ENCODE measurements around the gene DOK7. TPM values are rescaled to one million over a fixed set of nuclear protein-coding genes. Genes with fewer than 3 reads are reported as not detected.

The DOK7 gene
- total RNA-seq, 1 donor = not detected

- H3K4me3 ChIP-seq (ENCODE audit: low read depth, low read length) = no peak overlapping the region
- no peak for DNase-seq (ENCODE audit: low read depth)
- TF ChIP-seq CTCF (IDR thresholded peaks at IDR 0.05; ENCODE audit: insufficient read depth, low read depth, low read length) = no peak
These were observed 11.1 kb downstream of the DOK7 start for GRCh38 chr4:3473996-3474765.

- no peak overlapping the region for H3K4me3 ChIP-seq (ENCODE audit: low read depth, low read length)
- no peak for DNase-seq (ENCODE audit: low read depth)
- no peak for TF ChIP-seq CTCF (IDR thresholded peaks at IDR 0.05; ENCODE audit: insufficient read depth, low read depth, low read length)
These were observed 12.1 kb downstream of the DOK7 start for GRCh38 chr4:3475041-3475712.

GRCh38 chr4:3475713-3476260 is 12.7 kb downstream of the DOK7 start:
- H3K4me3 ChIP-seq (ENCODE audit: low read depth, low read length) = no peak overlapping the region
- TF ChIP-seq CTCF (IDR thresholded peaks at IDR 0.05; ENCODE audit: insufficient read depth, low read depth, low read length) = no peak
- no peak for DNase-seq (ENCODE audit: low read depth)

GRCh38 chr4:3476341-3476747 is 13.2 kb downstream of the DOK7 start:
- H3K4me3 ChIP-seq (ENCODE audit: low read depth, low read length) = no peak overlapping the region
- no peak for TF ChIP-seq CTCF (IDR thresholded peaks at IDR 0.05; ENCODE audit: insufficient read depth, low read depth, low read length)
- no peak for DNase-seq (ENCODE audit: low read depth)

- no peak for TF ChIP-seq CTCF (IDR thresholded peaks at IDR 0.05; ENCODE audit: insufficient read depth, low read depth, low read length)
- no peak overlapping the region for H3K4me3 ChIP-seq (ENCODE audit: low read depth, low read length)
- DNase-seq (ENCODE audit: low read depth) = no peak
These were observed 14.0 kb downstream of the DOK7 start for GRCh38 chr4:3476936-3477749.

GRCh38 chr4:3477750-3478430 is 14.8 kb downstream of the DOK7 start:
- TF ChIP-seq CTCF (IDR thresholded peaks at IDR 0.05; ENCODE audit: insufficient read depth, low read depth, low read length) = no peak
- no peak for DNase-seq (ENCODE audit: low read depth)
- H3K4me3 ChIP-seq (ENCODE audit: low read depth, low read length) = no peak overlapping the region

Measured in fibroblast of villous mesenchyme (primary cell).